ENCODE results near the gene CYTH3.
"Not testable (repeated sequence)": the region's sequence is repeated elsewhere in the genome, so short reads cannot be mapped to it uniquely, and the experiment has no call there.

CYTH3 gene

DNA sequence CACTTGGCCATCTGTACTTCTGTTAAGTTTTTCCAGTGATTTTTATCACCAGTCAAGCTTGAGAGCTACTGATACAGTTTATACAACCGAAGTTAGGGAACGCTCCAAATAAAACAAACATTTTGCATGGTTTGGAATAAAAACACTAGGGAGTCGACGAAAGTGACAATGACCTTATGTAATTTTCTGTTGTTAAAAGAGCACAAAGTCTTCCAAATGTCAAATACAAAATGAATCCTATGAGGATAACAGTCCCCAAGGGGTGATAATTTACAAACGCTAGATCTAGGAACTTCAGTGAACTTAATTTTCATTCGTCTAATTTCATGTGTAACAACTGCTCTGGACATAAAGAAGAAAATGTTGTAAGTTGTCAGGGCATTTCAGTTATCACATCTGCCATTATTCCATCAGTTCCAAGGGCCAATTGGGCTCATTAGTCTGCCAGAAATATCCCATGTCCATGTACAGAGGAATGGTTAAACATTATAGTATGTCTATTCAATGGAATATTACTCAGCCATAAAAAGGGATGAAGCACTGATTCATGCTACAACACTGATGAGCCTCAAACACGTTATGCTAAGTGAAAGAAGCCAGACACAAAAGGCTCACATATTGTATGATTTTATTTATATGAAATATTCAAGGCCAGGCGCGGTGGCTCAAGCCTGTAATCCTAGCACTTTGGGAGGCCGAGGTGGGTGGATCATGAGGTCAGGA is 38.0 kb upstream of the CYTH3 start:
- DNase-seq = no peak
- Histone ChIP-seq H3K27ac (no peak overlapping the region), H3K4me3 (ENCODE audit: low read depth, low read length) (no peak overlapping the region), H3K36me3 (replicated peaks) (no peaks in the 10 kb centered on the region), H3K27me3 (replicated peaks) (no peaks in the 10 kb centered on the region)
- TF ChIP-seq, protein P1, sequence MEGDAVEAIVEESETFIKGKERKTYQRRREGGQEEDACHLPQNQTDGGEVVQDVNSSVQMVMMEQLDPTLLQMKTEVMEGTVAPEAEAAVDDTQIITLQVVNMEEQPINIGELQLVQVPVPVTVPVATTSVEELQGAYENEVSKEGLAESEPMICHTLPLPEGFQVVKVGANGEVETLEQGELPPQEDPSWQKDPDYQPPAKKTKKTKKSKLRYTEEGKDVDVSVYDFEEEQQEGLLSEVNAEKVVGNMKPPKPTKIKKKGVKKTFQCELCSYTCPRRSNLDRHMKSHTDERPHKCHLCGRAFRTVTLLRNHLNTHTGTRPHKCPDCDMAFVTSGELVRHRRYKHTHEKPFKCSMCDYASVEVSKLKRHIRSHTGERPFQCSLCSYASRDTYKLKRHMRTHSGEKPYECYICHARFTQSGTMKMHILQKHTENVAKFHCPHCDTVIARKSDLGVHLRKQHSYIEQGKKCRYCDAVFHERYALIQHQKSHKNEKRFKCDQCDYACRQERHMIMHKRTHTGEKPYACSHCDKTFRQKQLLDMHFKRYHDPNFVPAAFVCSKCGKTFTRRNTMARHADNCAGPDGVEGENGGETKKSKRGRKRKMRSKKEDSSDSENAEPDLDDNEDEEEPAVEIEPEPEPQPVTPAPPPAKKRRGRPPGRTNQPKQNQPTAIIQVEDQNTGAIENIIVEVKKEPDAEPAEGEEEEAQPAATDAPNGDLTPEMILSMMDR (IDR thresholded peaks at IDR 0.05; ENCODE audit: low read depth, low read length, missing control alignments) = no peak
- in situ Hi-C loops (cut with HindIII; ENCODE audit: low pct_ligation_motif_present, low sequenced_read_pairs) = no loop called here

DNA sequence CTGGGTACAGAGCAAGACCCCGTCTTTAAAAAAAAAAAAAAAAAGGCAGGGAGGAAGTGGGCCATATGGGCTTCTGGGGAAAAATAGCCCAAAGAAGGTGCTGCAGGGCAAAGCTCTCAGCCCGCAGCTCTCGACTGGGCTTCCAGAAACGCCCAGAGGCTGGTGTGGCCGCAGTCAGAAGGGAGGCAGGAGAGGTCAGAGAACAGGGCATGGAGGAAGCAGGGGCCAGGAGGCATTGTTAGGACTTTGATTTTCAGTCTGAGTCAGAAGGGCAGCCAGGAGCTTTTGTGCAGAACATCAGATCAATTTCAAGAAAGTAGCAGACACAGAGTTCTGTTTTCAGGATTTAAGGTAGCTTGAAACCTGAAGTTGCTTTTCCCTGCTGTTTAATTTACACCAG is 35.3 kb upstream of the CYTH3 start:
- H3K4me3 ChIP-seq (ENCODE audit: low read depth, low read length) = no peak overlapping the region
- in situ Hi-C loops (cut with HindIII; ENCODE audit: low pct_ligation_motif_present, low sequenced_read_pairs) = no loop called here
- H3K27ac ChIP-seq = no peak overlapping the region
- H3K27me3 ChIP-seq (replicated peaks) = no peaks in the 10 kb centered on the region
- DNase-seq = no peak
- no peaks in the 10 kb centered on the region for H3K36me3 ChIP-seq (replicated peaks)
- TF ChIP-seq, protein P1 (IDR thresholded peaks at IDR 0.05; ENCODE audit: low read depth, low read length, missing control alignments) = no peak

GRCh38 chr7:6306471-6306870 is 34.0 kb upstream of the CYTH3 start:
- Histone ChIP-seq H3K4me3 (ENCODE audit: low read depth, low read length) (no peak overlapping the region), H3K27me3 (replicated peaks) (no peaks in the 10 kb centered on the region), H3K27ac (no peak overlapping the region), H3K36me3 (replicated peaks) (no peaks in the 10 kb centered on the region)
- in situ Hi-C loops (cut with HindIII; ENCODE audit: low pct_ligation_motif_present, low sequenced_read_pairs) = no loop called here
- peak; percentile 48 for DNase-seq
- TF ChIP-seq, protein P1 (IDR thresholded peaks at IDR 0.05; ENCODE audit: low read depth, low read length, missing control alignments) = no peak

DNA sequence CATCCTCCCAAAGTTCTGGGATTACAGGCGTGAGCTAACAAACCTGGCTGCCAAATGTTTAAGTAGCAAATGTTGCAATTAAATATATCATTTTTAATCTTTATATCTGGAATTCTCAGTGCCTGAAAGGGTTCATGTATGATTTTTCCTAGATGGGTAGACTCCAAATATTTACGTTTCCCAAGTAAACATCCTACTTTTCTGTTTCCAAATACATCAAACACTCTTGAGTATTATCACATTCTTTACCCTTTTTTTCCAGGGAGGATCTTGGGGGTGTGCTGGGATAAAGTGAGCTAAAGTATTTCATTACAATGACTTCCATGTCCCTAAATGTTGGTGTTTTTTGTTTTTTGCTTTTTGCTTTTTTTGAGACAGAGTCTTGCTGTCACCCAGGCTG is 32.9 kb upstream of the CYTH3 start:
- Histone ChIP-seq H3K27me3 (replicated peaks) (no peaks in the 10 kb centered on the region), H3K4me3 (ENCODE audit: low read depth, low read length) (no peak overlapping the region), H3K27ac (no peak overlapping the region), H3K36me3 (replicated peaks) (no peaks in the 10 kb centered on the region)
- TF ChIP-seq, protein P1 (IDR thresholded peaks at IDR 0.05; ENCODE audit: low read depth, low read length, missing control alignments) = no peak
- DNase-seq = no peak
- in situ Hi-C loops (cut with HindIII; ENCODE audit: low pct_ligation_motif_present, low sequenced_read_pairs) = no loop called here

DNA sequence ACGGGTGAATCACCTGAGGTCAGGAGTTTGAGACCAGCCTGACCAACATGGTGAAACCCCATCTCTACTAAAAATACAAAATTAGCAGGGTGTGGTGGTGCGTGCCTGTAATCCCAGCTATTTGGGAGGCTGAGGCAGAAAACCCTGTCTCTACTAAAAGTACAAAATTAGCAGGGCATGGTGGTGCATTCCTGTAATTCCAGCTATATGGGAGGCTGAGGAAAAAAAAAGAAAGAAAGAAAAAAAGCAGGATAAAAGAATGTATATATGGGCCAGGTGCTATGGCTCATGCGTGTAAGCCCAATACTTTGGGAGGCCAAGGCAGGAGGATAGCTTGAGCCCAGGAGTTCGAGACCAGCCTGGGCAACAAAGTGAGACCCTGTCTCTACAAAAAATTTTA is 29.0 kb upstream of the CYTH3 start:
- H3K4me3 ChIP-seq (ENCODE audit: low read depth, low read length); in situ Hi-C loops (cut with HindIII; ENCODE audit: low pct_ligation_motif_present, low sequenced_read_pairs); H3K27ac ChIP-seq; H3K27me3 ChIP-seq (replicated peaks); DNase-seq; H3K36me3 ChIP-seq (replicated peaks): not testable (repeated sequence)

- no peak for DNase-seq
- H3K27me3 ChIP-seq (replicated peaks) = no peaks in the 10 kb centered on the region
- no peak overlapping the region for H3K4me3 ChIP-seq (ENCODE audit: low read depth, low read length)
- TF ChIP-seq, protein P1 (IDR thresholded peaks at IDR 0.05; ENCODE audit: low read depth, low read length, missing control alignments) = no peak
- H3K27ac ChIP-seq = no peak overlapping the region
- no peaks in the 10 kb centered on the region for H3K36me3 ChIP-seq (replicated peaks)
- in situ Hi-C loops (cut with HindIII; ENCODE audit: low pct_ligation_motif_present, low sequenced_read_pairs) = no loop called here
Measured at GRCh38 chr7:6299774-6300173, 27.4 kb upstream of the CYTH3 start.

Data from brain microvascular endothelial cell (primary cell).